Astrocyte (in vitro differentiated cells and primary cell): ENCODE measurements around the gene EGFL7. TPM values are rescaled to one million over a fixed set of nuclear protein-coding genes. Genes with fewer than 3 reads are reported as not detected.

Experiments
- DNase-seq: peaks from one replicate; pipeline ENCODE4 v3.0.0-alpha.2; 2010; ENCODE audit warnings: low read depth
- FAIRE-seq: peaks from 2 replicates; lab custom pipeline; 2011; peaks lifted over from hg19 to GRCh38; lab: Jason Lieb, UNC
- H2AFZ ChIP-seq: 2 replicates; pipeline ENCODE4 v1.6.0; 2012; ENCODE audit warnings: low read depth, low read length, inconsistent platforms
- H3K27ac ChIP-seq: 2 replicates; pipeline ENCODE4 v1.5.1; 2011; ENCODE audit warnings: low read depth, low read length, inconsistent platforms
- H3K27me3 ChIP-seq: 2 replicates; pipeline ENCODE4 v1.6.0; 2011; ENCODE audit warnings: low read length, inconsistent platforms; ENCODE audit not compliant: insufficient read depth
- H3K36me3 ChIP-seq: 2 replicates; pipeline ENCODE4 v1.5.1; 2011; ENCODE audit warnings: low read length, inconsistent platforms; ENCODE audit not compliant: insufficient read depth
- H3K4me1 ChIP-seq: 2 replicates; pipeline ENCODE4 v1.5.1; 2011; ENCODE audit warnings: low read length, inconsistent platforms; ENCODE audit not compliant: insufficient read depth
- H3K4me2 ChIP-seq: 2 replicates; pipeline ENCODE4 v1.6.0; 2012; ENCODE audit warnings: low read length, inconsistent platforms
- H3K4me3 ChIP-seq: 2 replicates; pipeline ENCODE4 v1.5.1; 2011; ENCODE audit warnings: low read depth, mild to moderate bottlenecking, low read length, inconsistent platforms; ENCODE audit not compliant: insufficient read depth
- H3K79me2 ChIP-seq: 2 replicates; pipeline ENCODE4 v1.6.0; 2012; ENCODE audit warnings: mild to moderate bottlenecking, low read length, inconsistent platforms; ENCODE audit not compliant: insufficient read depth
- H3K9ac ChIP-seq: 2 replicates; pipeline ENCODE4 v1.6.0; 2012; ENCODE audit warnings: mild to moderate bottlenecking, low read length, inconsistent platforms
- H3K9me3 ChIP-seq: 2 replicates; pipeline ENCODE4 v1.5.1; 2012; ENCODE audit warnings: low read depth, mild to moderate bottlenecking, low read length, inconsistent platforms; ENCODE audit not compliant: insufficient read depth
- H4K20me1 ChIP-seq: 2 replicates; pipeline ENCODE4 v1.6.0; 2012; ENCODE audit warnings: low read length, inconsistent platforms; ENCODE audit not compliant: insufficient read depth
- H3K27ac Mint-ChIP-seq: one replicate; pipeline ENCODE4 v1.8.0; 2021; ENCODE audit warnings: mild to moderate bottlenecking, mixed read lengths; ENCODE audit not compliant: unreplicated experiment
- H3K27me3 Mint-ChIP-seq: one replicate; pipeline ENCODE4 v1.8.0; 2021; ENCODE audit warnings: low read depth, mixed read lengths; ENCODE audit not compliant: unreplicated experiment
- H3K36me3 Mint-ChIP-seq: one replicate; pipeline ENCODE4 v1.8.0; 2021; ENCODE audit warnings: low read depth, mixed read lengths; ENCODE audit not compliant: unreplicated experiment
- H3K4me1 Mint-ChIP-seq: one replicate; pipeline ENCODE4 v1.8.0; 2021; ENCODE audit warnings: low read depth, mixed read lengths; ENCODE audit not compliant: unreplicated experiment
- H3K4me3 Mint-ChIP-seq: one replicate; pipeline ENCODE4 v1.8.0; 2021; ENCODE audit warnings: mild to moderate bottlenecking, moderate library complexity, mixed read lengths; ENCODE audit not compliant: unreplicated experiment
- H3K9me3 Mint-ChIP-seq: one replicate; pipeline ENCODE4 v1.8.0; 2021; ENCODE audit warnings: mild to moderate bottlenecking, mixed read lengths; ENCODE audit not compliant: unreplicated experiment
- EZH2 ChIP-seq: IDR thresholded peaks from 2 replicates; pipeline ENCODE4 v1.6.1; 2012; ENCODE audit warnings: mild to moderate bottlenecking, low read length, inconsistent platforms; ENCODE audit not compliant: insufficient read depth
- total RNA-seq: library from RNA; stranded (reverse); gene quantifications from 2 replicates; pipeline ENCODE4 v1.2.1, GENCODE V29; 2021
- TF ChIP-seq, protein P1 (sequence below): IDR thresholded peaks from 2 replicates; pipeline ENCODE4 v1.5.1; 2011; ENCODE audit warnings: low read depth, mild to moderate bottlenecking, inconsistent platforms, low read length, moderate library complexity; ENCODE audit not compliant: insufficient read depth

EGFL7 gene
- total RNA-seq, 1 donor from 2014 or later, result 12.3 TPM

- Histone ChIP-seq H3K9ac (no peak overlapping the region), H3K79me2 (peaks cover 17% of the 10 kb centered on the region), H3K36me3 (no peaks in the 10 kb centered on the region), H4K20me1 (peaks cover 25% of the 10 kb centered on the region), H3K4me1 (peaks cover 7% of the 10 kb centered on the region), H2AFZ (no peak overlapping the region), H3K27ac (no peak overlapping the region), H3K4me3 (no peak overlapping the region), H3K4me2 (no peak overlapping the region), H3K27me3 (no peaks in the 10 kb centered on the region), H3K9me3 (no peaks in the 10 kb centered on the region)
- TF ChIP-seq, protein P1, sequence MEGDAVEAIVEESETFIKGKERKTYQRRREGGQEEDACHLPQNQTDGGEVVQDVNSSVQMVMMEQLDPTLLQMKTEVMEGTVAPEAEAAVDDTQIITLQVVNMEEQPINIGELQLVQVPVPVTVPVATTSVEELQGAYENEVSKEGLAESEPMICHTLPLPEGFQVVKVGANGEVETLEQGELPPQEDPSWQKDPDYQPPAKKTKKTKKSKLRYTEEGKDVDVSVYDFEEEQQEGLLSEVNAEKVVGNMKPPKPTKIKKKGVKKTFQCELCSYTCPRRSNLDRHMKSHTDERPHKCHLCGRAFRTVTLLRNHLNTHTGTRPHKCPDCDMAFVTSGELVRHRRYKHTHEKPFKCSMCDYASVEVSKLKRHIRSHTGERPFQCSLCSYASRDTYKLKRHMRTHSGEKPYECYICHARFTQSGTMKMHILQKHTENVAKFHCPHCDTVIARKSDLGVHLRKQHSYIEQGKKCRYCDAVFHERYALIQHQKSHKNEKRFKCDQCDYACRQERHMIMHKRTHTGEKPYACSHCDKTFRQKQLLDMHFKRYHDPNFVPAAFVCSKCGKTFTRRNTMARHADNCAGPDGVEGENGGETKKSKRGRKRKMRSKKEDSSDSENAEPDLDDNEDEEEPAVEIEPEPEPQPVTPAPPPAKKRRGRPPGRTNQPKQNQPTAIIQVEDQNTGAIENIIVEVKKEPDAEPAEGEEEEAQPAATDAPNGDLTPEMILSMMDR, result no peak
- TF ChIP-seq EZH2, result no peak
- Mint-ChIP-seq H3K4me3 (peak overlapping the region; percentile 70), H3K36me3 (no peaks in the 10 kb centered on the region), H3K27me3 (peaks cover 23% of the 10 kb centered on the region), H3K9me3 (no peaks in the 10 kb centered on the region), H3K4me1 (peaks cover 6% of the 10 kb centered on the region), H3K27ac (no peak overlapping the region)
- no peak for DNase-seq
- FAIRE-seq, result no peak
These were observed 25.8 kb downstream of the EGFL7 start for GRCh38 chr9:136688274-136689107.

GRCh38 chr9:136689108-136689460 is 26.4 kb downstream of the EGFL7 start:
- Histone ChIP-seq H3K36me3 (no peaks in the 10 kb centered on the region), H3K4me1 (peaks cover 7% of the 10 kb centered on the region), H3K4me2 (no peak overlapping the region), H4K20me1 (peaks cover 21% of the 10 kb centered on the region), H2AFZ (no peak overlapping the region), H3K79me2 (peaks cover 17% of the 10 kb centered on the region), H3K27me3 (no peaks in the 10 kb centered on the region), H3K9me3 (no peaks in the 10 kb centered on the region), H3K27ac (no peak overlapping the region), H3K9ac (no peak overlapping the region), H3K4me3 (no peak overlapping the region)
- Mint-ChIP-seq H3K27me3 (peaks cover 23% of the 10 kb centered on the region), H3K27ac (no peak overlapping the region), H3K4me1 (peaks cover 6% of the 10 kb centered on the region), H3K36me3 (no peaks in the 10 kb centered on the region), H3K9me3 (no peaks in the 10 kb centered on the region), H3K4me3 (peak overlapping the region; percentile 50)
- TF ChIP-seq EZH2, result no peak
- TF ChIP-seq, protein P1, result no peak
- DNase-seq (no peak), FAIRE-seq (no peak)
